H1 (cell line): ENCODE measurements around the gene TRAPPC2L. TPM values are rescaled to one million over a fixed set of nuclear protein-coding genes. Genes with fewer than 3 reads are reported as not detected.

Source experiments
- CTCF ChIA-PET: fragments of 300-600 bp; sonication (Branson Sonifier 250); formaldehyde crosslinking; loops from one replicate; lab custom pipeline; 2021; ENCODE audit not compliant: partially characterized antibody; lab: Charles Lee
- POLR2A ChIA-PET: fragments of 300-600 bp; sonication (Branson Sonifier 250); formaldehyde crosslinking; loops from one replicate; lab custom pipeline; 2021; ENCODE audit warnings: inconsistent platforms; ENCODE audit not compliant: partially characterized antibody; lab: Charles Lee
- DNase-seq, 2 experiments: peaks; one replicate each; pipeline versions ENCODE4 v3.0.0 to v3.0.0-alpha.2; 2010 to 2022; ENCODE audit warnings: low spot score in 2 of 2, low read depth in 1 of 2, mixed read lengths in 1 of 2
- FAIRE-seq: peaks from 2 replicates; lab custom pipeline; 2011; peaks lifted over from hg19 to GRCh38; lab: Jason Lieb, UNC
- H2AFZ ChIP-seq: 2 replicates; pipeline ENCODE4 v1.8.1; 2012; ENCODE audit warnings: low read length, inconsistent platforms
- H2AK5ac ChIP-seq: 2 replicates; pipeline ENCODE4 v1.6.1; 2013; ENCODE audit warnings: low read depth, low read length
- H2BK120ac ChIP-seq: replicated peaks from 2 replicates; pipeline ENCODE3; 2013; ENCODE audit warnings: low read depth, low read length, inconsistent platforms
- H2BK12ac ChIP-seq: 2 replicates; pipeline ENCODE4 v1.6.1; 2013; ENCODE audit warnings: low read depth, low read length
- H2BK15ac ChIP-seq: 2 replicates; pipeline ENCODE4 v1.6.1; 2013; ENCODE audit warnings: low read length
- H2BK20ac ChIP-seq: 2 replicates; pipeline ENCODE4 v1.6.1; 2013; ENCODE audit warnings: low read length
- H2BK5ac ChIP-seq: 2 replicates; pipeline ENCODE4 v1.6.1; 2013; ENCODE audit warnings: low read depth, low read length
- H3K14ac ChIP-seq: 2 replicates; pipeline ENCODE4 v1.6.1; 2013; ENCODE audit warnings: inconsistent platforms; ENCODE audit not compliant: insufficient read length
- H3K18ac ChIP-seq: 2 replicates; pipeline ENCODE4 v1.6.1; 2013; ENCODE audit warnings: low read length; ENCODE audit errors: extremely low read depth
- H3K23ac ChIP-seq: 2 replicates; pipeline ENCODE4 v1.6.1; 2013; ENCODE audit warnings: inconsistent platforms; ENCODE audit not compliant: insufficient read length
- H3K23me2 ChIP-seq: 2 replicates; pipeline ENCODE4 v1.6.1; 2013; ENCODE audit warnings: low read depth, low read length
- H3K27ac ChIP-seq: 2 replicates; pipeline ENCODE4 v1.6.1; 2011; ENCODE audit warnings: low read depth, low read length, inconsistent platforms
- H3K27me3 ChIP-seq, 4 experiments: replicated peaks in 1 of 4; 1 replicate in 1 of 4; 2 replicates in 3 of 4; pipeline versions ENCODE4 v1.6.1 to v1.8.1; 2011 to 2013; ENCODE audit warnings: low read length in 3 of 4, mild to moderate bottlenecking in 3 of 4, inconsistent platforms in 2 of 4, mixed read lengths in 2 of 4, moderate library complexity in 1 of 4; ENCODE audit not compliant: control insufficient read depth in 3 of 4, insufficient read depth in 3 of 4; ENCODE audit errors: extremely low read depth in 1 of 4
- H3K36me3 ChIP-seq, 4 experiments: 2 replicates each; pipeline versions ENCODE4 v1.6.1 to v1.8.1; 2011 to 2013; ENCODE audit warnings: mild to moderate bottlenecking in 4 of 4, low read length in 3 of 4, moderate library complexity in 2 of 4, control low read depth in 1 of 4, inconsistent platforms in 1 of 4; ENCODE audit not compliant: insufficient read depth in 4 of 4, control insufficient read depth in 2 of 4
- H3K4ac ChIP-seq: replicated peaks from 2 replicates; pipeline ENCODE3; 2013; ENCODE audit warnings: low read length, low read depth, mixed read lengths, inconsistent platforms; ENCODE audit not compliant: insufficient read length
- H3K4me1 ChIP-seq, 4 experiments: replicated peaks in 1 of 4; 1 replicate in 1 of 4; 2 replicates in 3 of 4; pipeline versions ENCODE4 v1.6.1 to v1.8.1; 2011 to 2013; ENCODE audit warnings: low read length in 3 of 4, inconsistent platforms in 2 of 4, mixed read lengths in 1 of 4; ENCODE audit not compliant: insufficient read depth in 4 of 4, control insufficient read depth in 3 of 4
- H3K4me2 ChIP-seq, 2 experiments: 2 replicates each; pipeline versions ENCODE4 v1.6.1 to v1.8.1; 2011 to 2013; ENCODE audit warnings: low read depth in 2 of 2, low read length in 2 of 2, control low read depth in 1 of 2, inconsistent platforms in 1 of 2, mild to moderate bottlenecking in 1 of 2; ENCODE audit not compliant: insufficient read depth in 1 of 2
- H3K4me3 ChIP-seq, 4 experiments: fragments of 200-600, 300-600 bp in 1 of 4; sonication (generic), shearing (Covaris generic), sonication (Bioruptor Twin) in 1 of 4; 2 replicates each; pipeline versions ENCODE4 v1.5.1 to v1.8.1; 2011 to 2016; ENCODE audit warnings: low read length in 4 of 4, low read depth in 3 of 4, control low read depth in 2 of 4, inconsistent platforms in 2 of 4, mild to moderate bottlenecking in 2 of 4, mixed read lengths in 1 of 4, moderate library complexity in 1 of 4; ENCODE audit not compliant: insufficient read depth in 2 of 4; ENCODE audit errors: extremely low read depth in 1 of 4
- H3K56ac ChIP-seq: replicated peaks from 2 replicates; pipeline ENCODE3; 2013; ENCODE audit warnings: low read depth, mild to moderate bottlenecking, mixed read lengths, low read length, inconsistent platforms; ENCODE audit not compliant: insufficient read length
- H3K79me1 ChIP-seq: 2 replicates; pipeline ENCODE4 v1.6.1; 2013; ENCODE audit warnings: low read depth, low read length, control low read depth
- H3K79me2 ChIP-seq, 2 experiments: 2 replicates each; pipeline versions ENCODE4 v1.6.1 to v1.8.1; 2012 to 2013; ENCODE audit warnings: low read length in 2 of 2, mild to moderate bottlenecking in 2 of 2, inconsistent platforms in 1 of 2; ENCODE audit not compliant: insufficient read depth in 2 of 2, control insufficient read depth in 1 of 2
- H3K9ac ChIP-seq, 4 experiments: replicated peaks in 1 of 4; 1 replicate in 1 of 4; 2 replicates in 3 of 4; pipeline versions ENCODE4 v1.6.1 to v1.8.1; 2011 to 2013; ENCODE audit warnings: low read depth in 3 of 4, low read length in 3 of 4, control low read depth in 2 of 4, mild to moderate bottlenecking in 2 of 4, moderate library complexity in 2 of 4, inconsistent platforms in 1 of 4; ENCODE audit errors: extremely low read depth in 1 of 4
- H3K9me3 ChIP-seq, 2 experiments: 2 replicates each; pipeline versions ENCODE4 v1.6.1 to v1.8.1; 2012 to 2013; ENCODE audit warnings: mild to moderate bottlenecking in 2 of 2, moderate library complexity in 2 of 2, control low read depth in 1 of 2, inconsistent platforms in 1 of 2, low read depth in 1 of 2, low read length in 1 of 2, mixed read lengths in 1 of 2; ENCODE audit not compliant: insufficient read depth in 2 of 2
- H4K20me1 ChIP-seq, 2 experiments: replicated peaks in 1 of 2; 2 replicates each; pipeline versions ENCODE3 to v1.8.1; 2011 to 2013; ENCODE audit warnings: inconsistent platforms in 2 of 2, low read length in 2 of 2, mild to moderate bottlenecking in 1 of 2; ENCODE audit not compliant: insufficient read depth in 2 of 2, control insufficient read depth in 1 of 2
- H4K5ac ChIP-seq: 2 replicates; pipeline ENCODE4 v1.6.1; 2013; ENCODE audit warnings: low read length, low read depth, mixed read lengths, inconsistent platforms; ENCODE audit not compliant: insufficient read length
- H4K8ac ChIP-seq: 2 replicates; pipeline ENCODE4 v1.8.0; 2013; ENCODE audit warnings: mild to moderate bottlenecking, moderate library complexity, low read length, inconsistent platforms; ENCODE audit not compliant: insufficient read depth; ENCODE audit errors: extremely low read depth
- H4K91ac ChIP-seq: replicated peaks from 2 replicates; pipeline ENCODE3; 2013; ENCODE audit warnings: low read length, mixed read lengths, inconsistent platforms; ENCODE audit not compliant: insufficient read length
- ATF2 ChIP-seq: IDR thresholded peaks from 2 replicates; pipeline ENCODE4 v1.6.1; 2012; ENCODE audit warnings: low read length, inconsistent platforms
- CBX8 ChIP-seq: fragments of 300-800, 300-1000 bp; sonication (generic); IDR thresholded peaks from 2 replicates; pipeline ENCODE4 v1.7.1; 2016; ENCODE audit warnings: low read depth, low read length, borderline replicate concordance
- CTBP2 ChIP-seq: IDR thresholded peaks from 2 replicates; pipeline ENCODE4 v1.7.0; 2011; ENCODE audit warnings: borderline replicate concordance, mild to moderate bottlenecking, moderate library complexity, mixed read lengths, low read length; ENCODE audit not compliant: insufficient read depth, insufficient read length
- KDM1A ChIP-seq: fragments of 200-600, 300-600 bp; sonication (generic); IDR thresholded peaks from 2 replicates; pipeline ENCODE4 v1.7.1; 2016; ENCODE audit warnings: mild to moderate bottlenecking, low read length, borderline replicate concordance
- POLR2A ChIP-seq, 2 experiments: IDR thresholded peaks; 1 replicate in 1 of 2; 2 replicates in 1 of 2; pipeline ENCODE4 v1.6.1; 2011; ENCODE audit warnings: low read depth in 2 of 2, low read length in 2 of 2, mild to moderate bottlenecking in 2 of 2; ENCODE audit errors: control extremely low read depth in 1 of 2
- POLR2AphosphoS5 ChIP-seq: IDR thresholded peaks from 2 replicates; pipeline ENCODE4 v1.6.1; 2011; ENCODE audit warnings: low read depth, low read length
- RFX5 ChIP-seq: IDR thresholded peaks from 2 replicates; pipeline ENCODE4 v1.6.1; 2011; ENCODE audit warnings: low read depth, low read length, improper control_type of control experiment, borderline replicate concordance
- SAP30 ChIP-seq: fragments of 300-600 bp; sonication (generic); IDR thresholded peaks from 2 replicates; pipeline ENCODE4 v1.7.1; 2012; ENCODE audit warnings: low read length, moderate library complexity, mild to moderate bottlenecking, inconsistent platforms; ENCODE audit not compliant: insufficient read depth, insufficient replicate concordance
- WGBS, 2 experiments: shearing (Covaris generic) in 1 of 2; methylation state at CpG; one replicate each; pipeline versions ENCODE4 v1.1.6 to v1.1.7; 2013 to 2015; ENCODE audit warnings: low lambda C conversion rate in 2 of 2, mixed read lengths in 2 of 2, inconsistent platforms in 1 of 2, low coverage in 1 of 2, missing lambda C conversion rate in 1 of 2; ENCODE audit not compliant: insufficient replicate concordance in 2 of 2, insufficient coverage in 1 of 2, insufficient read length in 1 of 2; ENCODE audit errors: extremely low coverage in 1 of 2, missing lambda C conversion rate in 1 of 2; 5-methylcytosine and 5-hydroxymethylcytosine counted together
- polyA plus RNA-seq, 7 experiments: library from polyadenylated mRNA; depleted of rRNA in 3 of 7; stranded (reverse) in 5 of 7; unstranded in 2 of 7; fragments of >200 nt in 5 of 7; fragments of 200-250 nt in 2 of 7; gene quantifications; 1 replicate in 5 of 7; 2 replicates in 1 of 7; 4 replicates in 1 of 7; pipeline versions ENCODE4 v1.2.1 to v1.2.3, GENCODE V29; 2011 to 2013; ENCODE audit warnings: missing spikeins in 2 of 7, mixed read lengths in 2 of 7
- total RNA-seq: library from RNA; stranded (reverse); fragmentation: NEBNext Ultra II Directional; extraction: Animal tissue kit (Norgen Biotek cat#: 25700); gene quantifications from 2 replicates; pipeline ENCODE4 v1.2.1, GENCODE V29; 2021
- TF ChIP-seq, protein P1 (sequence below): IDR thresholded peaks from 2 replicates; pipeline ENCODE4 v1.6.1; 2011; ENCODE audit warnings: low read length, improper control_type of control experiment

The TRAPPC2L gene
- total and polyA plus RNA-seq, 2 of the 8 experiments (the other 6 are each of a cell fraction or from before 2014, with no cell fraction given) = 98.7 to 133 TPM

GRCh38 chr16:88809068-88809675 is 47.8 kb upstream of the TRAPPC2L start:
- Histone ChIP-seq H4K5ac (no peak overlapping the region), H3K4me2 (peak overlapping the region in 1 of 2 experiments; percentile 90; a peak in 1 of 4 replicates), H3K14ac (no peak overlapping the region), H3K79me1 (peaks cover 15% of the 10 kb centered on the region), H2AFZ (no peak overlapping the region), H3K18ac (no peak overlapping the region), H4K91ac (no peak overlapping the region), H3K27me3 (no peaks in the 10 kb centered on the region), H2AK5ac (no peak overlapping the region), H2BK20ac (no peak overlapping the region), H3K4ac (no peak overlapping the region), H4K8ac (no peak overlapping the region), H2BK120ac (no peak overlapping the region), H3K36me3 (peaks cover 36 to 63% (median 47%) of the 10 kb centered on the region in 4 experiments), H4K20me1 (peaks cover 33 to 48% of the 10 kb centered on the region in 2 experiments), H3K23ac (no peak overlapping the region), H3K79me2 (peaks cover 0 to 32% of the 10 kb centered on the region in 2 experiments; a peak in 2 of 4 replicates), H2BK12ac (no peak overlapping the region), H3K4me1 (peaks cover 0 to 22% (median 13%) of the 10 kb centered on the region in 4 experiments; a peak in 6 of 7 replicates), H3K23me2 (peaks cover 17% of the 10 kb centered on the region), H3K56ac (no peak overlapping the region), H2BK15ac (no peak overlapping the region), H3K9ac (no peak overlapping the region), H3K4me3 (no peak overlapping the region), H3K9me3 (no peaks in the 10 kb centered on the region), H2BK5ac (no peak overlapping the region), H3K27ac (0 out of 2 replicates have a peak overlapping the region, but pooled peaks have one; percentile 2)
- no peak for DNase-seq
- no peak for FAIRE-seq
- 89% methylated on average over 10 of the region's 10 CpGs; no CpG with 5 or more reads in 1 of the 2 experiments for WGBS, 2 experiments
- POLR2A ChIA-PET = interaction anchor here (0.5 to 8.1 kb wide), 37 partner anchors 10 to 390 kb away, joined by 3 to 77 read pairs (median 4); partner anchors contain the start of genes CBFA2T3, GALNS, SLC22A31 and TRAPPC2L
- CTCF ChIA-PET = interaction anchor here (0.9 to 2.2 kb wide), 14 partner anchors 9 to 358 kb away, joined by 3 to 10 read pairs (median 4); no protein-coding TSS in a partner anchor
- TF ChIP-seq CTBP2 (no peak), POLR2AphosphoS5 (peak; percentile 70), ATF2 (no peak), POLR2A (IDR thresholded peaks at IDR 0.05; ENCODE audit: control extremely low read depth in 1 of 2, low read depth in 2 of 2, low read length in 2 of 2) (peak in 1 of 2 experiments; percentile 50; a peak in 1 of 3 replicates), RFX5 (no peak), KDM1A (no peak), SAP30 (no peak), CBX8 (no peak)
- TF ChIP-seq, protein P1, sequence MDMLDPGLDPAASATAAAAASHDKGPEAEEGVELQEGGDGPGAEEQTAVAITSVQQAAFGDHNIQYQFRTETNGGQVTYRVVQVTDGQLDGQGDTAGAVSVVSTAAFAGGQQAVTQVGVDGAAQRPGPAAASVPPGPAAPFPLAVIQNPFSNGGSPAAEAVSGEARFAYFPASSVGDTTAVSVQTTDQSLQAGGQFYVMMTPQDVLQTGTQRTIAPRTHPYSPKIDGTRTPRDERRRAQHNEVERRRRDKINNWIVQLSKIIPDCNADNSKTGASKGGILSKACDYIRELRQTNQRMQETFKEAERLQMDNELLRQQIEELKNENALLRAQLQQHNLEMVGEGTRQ = 0 out of 2 replicates have a peak, but pooled peaks have one; percentile 2
